GM18519 (cell line): ENCODE measurements around the gene ARMC6.
"Not testable (repeated sequence)": the region's sequence is repeated elsewhere in the genome, so short reads cannot be mapped to it uniquely, and the experiment has no call there.

Experiments used
- ATAC-seq: cut with Tn5 transposase; IDR thresholded peaks from one replicate; pipeline ENCODE4 v1.9.1; 2021; ENCODE audit warnings: mild to moderate bottlenecking, moderate library complexity; ENCODE audit not compliant: unreplicated experiment, low FRiP score

ARMC6 gene

GRCh38 chr19:19021115-19021514 lies 12.3 kb upstream of the ARMC6 start:
- ATAC-seq, result no peak

GRCh38 chr19:19022380-19022961 lies 10.9 kb upstream of the ARMC6 start:
- no peak for ATAC-seq

GRCh38 chr19:19023376-19023775 lies 10.0 kb upstream of the ARMC6 start:
- ATAC-seq, result not testable (repeated sequence)

GRCh38 chr19:19025861-19026260 lies 7.5 kb upstream of the ARMC6 start:
- no peak for ATAC-seq

- no peak for ATAC-seq
These were observed 7.0 kb upstream of the ARMC6 start for GRCh38 chr19:19026299-19026971.

- no peak for ATAC-seq
These were observed 6.2 kb upstream of the ARMC6 start for GRCh38 chr19:19027228-19027627.

- no peak for ATAC-seq
These were observed 4.9 kb upstream of the ARMC6 start for GRCh38 chr19:19028526-19028925.

- ATAC-seq, result no peak
These were observed 1.5 kb upstream of the ARMC6 start for GRCh38 chr19:19031891-19032290.

GRCh38 chr19:19032420-19033175 lies 805 bp upstream of the ARMC6 start:
- peak; percentile 2 for ATAC-seq

GRCh38 chr19:19033176-19033425 lies 302 bp upstream of the ARMC6 start:
- ATAC-seq, result no peak

GRCh38 chr19:19034204-19034624 lies 811 bp downstream of the ARMC6 start:
- ATAC-seq, result no peak

- ATAC-seq, result no peak
These were observed 6.5 kb downstream of the ARMC6 start for GRCh38 chr19:19039901-19040300.

GRCh38 chr19:19040417-19040816 lies 7.0 kb downstream of the ARMC6 start:
- ATAC-seq, result no peak

- no peak for ATAC-seq
These were observed 9.4 kb downstream of the ARMC6 start for GRCh38 chr19:19042732-19043280.

- ATAC-seq, result no peak
These were observed 10.1 kb downstream of the ARMC6 start for GRCh38 chr19:19043481-19043880.

GRCh38 chr19:19043881-19044280 lies 10.5 kb downstream of the ARMC6 start:
- no peak for ATAC-seq

- no peak for ATAC-seq
These were observed 16.0 kb downstream of the ARMC6 start for GRCh38 chr19:19049406-19049805.

- no peak for ATAC-seq
These were observed 16.7 kb downstream of the ARMC6 start for GRCh38 chr19:19050104-19050503.

GRCh38 chr19:19050731-19051130 lies 17.3 kb downstream of the ARMC6 start:
- no peak for ATAC-seq

GRCh38 chr19:19051478-19052213 lies 18.2 kb downstream of the ARMC6 start:
- ATAC-seq, result no peak

GRCh38 chr19:19052921-19053320 lies 19.5 kb downstream of the ARMC6 start:
- ATAC-seq, result no peak
